ENCODE data around the gene GNA14. TPM values are rescaled to one million over a fixed set of nuclear protein-coding genes. Genes with fewer than 3 reads are reported as not detected.
A peak's percentile ranks its signal among the peaks of the same experiment; 100 is the strongest.
"Not testable (repeated sequence)": the region's sequence is repeated elsewhere in the genome, so short reads cannot be mapped to it uniquely, and the experiment has no call there.

Gene GNA14
- total RNA-seq, 2 experiments from 2014 or later, result not detected

DNA sequence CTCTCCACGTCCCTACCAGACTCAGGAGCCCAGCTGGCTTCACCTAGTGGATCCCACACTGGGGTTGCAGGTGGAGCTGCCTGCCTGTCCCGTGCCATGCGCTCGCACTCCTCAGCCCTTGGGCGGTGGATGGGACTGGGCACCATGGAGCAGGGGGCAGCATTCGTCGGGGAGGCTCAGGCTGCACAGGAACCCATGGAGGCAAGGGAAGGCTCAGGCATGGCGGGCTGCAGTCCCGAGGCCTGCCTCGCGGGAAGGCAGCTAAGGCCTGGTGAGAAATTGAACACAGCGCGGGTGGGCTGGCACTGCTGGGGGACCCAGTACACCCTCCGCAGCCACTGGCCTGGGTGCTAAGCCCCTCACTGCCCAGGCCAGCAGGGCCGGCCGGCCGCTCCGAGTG is 157.8 kb downstream of the GNA14 start:
- CTCF ChIA-PET, result interaction anchor here (1.3 to 6.2 kb wide), 6 partner anchors 11 to 261 kb away, joined by 5 to 137 read pairs (median 26); no protein-coding TSS in a partner anchor
- H3K4me3 Mint-ChIP-seq; H3K27ac Mint-ChIP-seq; ATAC-seq; POLR2A ChIA-PET; H3K36me3 Mint-ChIP-seq (ENCODE audit: low read depth); H3K9me3 Mint-ChIP-seq (ENCODE audit: insufficient read depth); H3K27me3 Mint-ChIP-seq (ENCODE audit: low read depth); DNase-seq: not testable (repeated sequence)
- peaks cover 18% of the 10 kb centered on the region for H3K4me1 Mint-ChIP-seq (ENCODE audit: low read depth)

DNA sequence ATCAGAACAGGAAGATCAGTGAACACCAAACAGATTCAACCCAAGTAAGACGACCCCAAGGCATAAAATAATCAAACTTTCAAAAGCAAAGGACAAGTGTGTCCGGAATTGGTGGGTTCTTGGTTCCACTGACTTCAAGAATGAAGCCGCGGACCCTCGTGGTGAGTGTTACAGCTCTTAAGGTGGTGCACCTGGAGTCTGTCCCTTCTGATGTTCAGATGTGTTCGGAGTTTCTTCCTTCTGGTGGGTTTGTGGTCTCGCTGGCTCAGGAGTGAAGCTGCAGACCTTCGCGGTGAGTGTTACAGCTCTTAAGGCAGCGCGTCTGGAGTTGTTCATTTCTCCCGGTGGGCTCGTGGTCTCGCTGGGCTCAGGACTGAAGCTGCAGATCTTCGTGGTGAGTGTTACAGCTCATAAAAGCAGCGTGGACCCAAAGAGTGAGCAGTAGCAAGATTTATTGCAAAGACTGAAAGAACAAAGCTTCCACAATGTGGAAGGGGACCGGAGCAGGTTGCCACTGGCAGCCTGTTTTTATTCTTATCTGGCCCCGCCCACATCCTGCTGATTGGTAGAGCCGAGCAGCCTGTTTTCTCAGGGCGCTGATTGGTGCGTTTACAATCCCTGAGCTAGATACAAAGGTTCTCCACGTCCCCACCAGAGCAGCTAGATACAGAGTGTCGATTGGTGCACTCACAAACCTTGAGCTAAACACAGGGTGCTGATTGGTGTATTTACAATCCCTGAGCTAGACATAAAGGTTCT is 158.5 kb downstream of the GNA14 start:
- CTCF ChIA-PET, result interaction anchor here (0.8 to 6.2 kb wide), 11 partner anchors 12 to 607 kb away, joined by 3 to 137 read pairs (median 11); partner anchors contain the start of gene VPS13A
- not testable (repeated sequence) for H3K27me3 Mint-ChIP-seq (ENCODE audit: low read depth); H3K36me3 Mint-ChIP-seq (ENCODE audit: low read depth); H3K9me3 Mint-ChIP-seq (ENCODE audit: insufficient read depth)
- H3K27ac Mint-ChIP-seq, result peak overlapping the region; percentile 73
- peaks cover 18% of the 10 kb centered on the region for H3K4me1 Mint-ChIP-seq (ENCODE audit: low read depth)
- POLR2A ChIA-PET, result interaction anchor here (1.4 to 1.8 kb wide), 2 partner anchors 13 to 36 kb away, joined by 3 read pairs; no protein-coding TSS in a partner anchor
- peak overlapping the region; percentile 72 for H3K4me3 Mint-ChIP-seq
- peak; percentile 42 for DNase-seq
- ATAC-seq, result peak; percentile 49

GRCh38 chr9:77488439-77489126 is 159.5 kb downstream of the GNA14 start:
- ATAC-seq (peak; percentile 64), DNase-seq (no peak)
- Mint-ChIP-seq H3K4me3 (peak overlapping the region; percentile 72), H3K4me1 (ENCODE audit: low read depth) (peaks cover 18% of the 10 kb centered on the region), H3K36me3 (ENCODE audit: low read depth) (peaks cover 2% of the 10 kb centered on the region), H3K27ac (peak overlapping the region; percentile 73), H3K27me3 (ENCODE audit: low read depth) (peaks cover 3% of the 10 kb centered on the region), H3K9me3 (ENCODE audit: insufficient read depth) (peaks cover 6% of the 10 kb centered on the region)
- ChIA-PET CTCF (interaction anchor here (0.7 to 6.2 kb wide), 15 partner anchors 9 to 608 kb away, joined by 3 to 137 read pairs (median 6); partner anchors contain the start of gene VPS13A), POLR2A (interaction anchor here (1.4 to 1.8 kb wide), 2 partner anchors 12 to 35 kb away, joined by 3 read pairs; no protein-coding TSS in a partner anchor)

GRCh38 chr9:77486968-77487367 is 161.2 kb downstream of the GNA14 start:
- DNase-seq (no peak), ATAC-seq (no peak)
- H3K4me3 Mint-ChIP-seq, result no peak overlapping the region
- H3K36me3 Mint-ChIP-seq (ENCODE audit: low read depth), result peaks cover 2% of the 10 kb centered on the region
- peaks cover 18% of the 10 kb centered on the region for H3K4me1 Mint-ChIP-seq (ENCODE audit: low read depth)
- peaks cover 6% of the 10 kb centered on the region for H3K9me3 Mint-ChIP-seq (ENCODE audit: insufficient read depth)
- CTCF ChIA-PET, result interaction anchor here (0.6 to 6.2 kb wide), 14 partner anchors 10 to 354 kb away, joined by 3 to 137 read pairs (median 6); no protein-coding TSS in a partner anchor
- peaks cover 5% of the 10 kb centered on the region for H3K27me3 Mint-ChIP-seq (ENCODE audit: low read depth)
- POLR2A ChIA-PET, result no interaction called here
- no peak overlapping the region for H3K27ac Mint-ChIP-seq

GRCh38 chr9:77486463-77486862 is 161.7 kb downstream of the GNA14 start:
- ATAC-seq (no peak), DNase-seq (no peak)
- Mint-ChIP-seq H3K27me3 (ENCODE audit: low read depth) (peaks cover 5% of the 10 kb centered on the region), H3K4me3 (no peak overlapping the region), H3K4me1 (ENCODE audit: low read depth) (peaks cover 18% of the 10 kb centered on the region), H3K36me3 (ENCODE audit: low read depth) (peaks cover 2% of the 10 kb centered on the region), H3K9me3 (ENCODE audit: insufficient read depth) (peaks cover 6% of the 10 kb centered on the region), H3K27ac (no peak overlapping the region)
- ChIA-PET POLR2A (interaction anchor here (1.6 kb wide), 1 partner anchor 11 kb away, joined by 3 read pairs; no protein-coding TSS in a partner anchor), CTCF (interaction anchor here (1.3 to 6.2 kb wide), 7 partner anchors 10 to 355 kb away, joined by 3 to 137 read pairs (median 33); no protein-coding TSS in a partner anchor)

DNA sequence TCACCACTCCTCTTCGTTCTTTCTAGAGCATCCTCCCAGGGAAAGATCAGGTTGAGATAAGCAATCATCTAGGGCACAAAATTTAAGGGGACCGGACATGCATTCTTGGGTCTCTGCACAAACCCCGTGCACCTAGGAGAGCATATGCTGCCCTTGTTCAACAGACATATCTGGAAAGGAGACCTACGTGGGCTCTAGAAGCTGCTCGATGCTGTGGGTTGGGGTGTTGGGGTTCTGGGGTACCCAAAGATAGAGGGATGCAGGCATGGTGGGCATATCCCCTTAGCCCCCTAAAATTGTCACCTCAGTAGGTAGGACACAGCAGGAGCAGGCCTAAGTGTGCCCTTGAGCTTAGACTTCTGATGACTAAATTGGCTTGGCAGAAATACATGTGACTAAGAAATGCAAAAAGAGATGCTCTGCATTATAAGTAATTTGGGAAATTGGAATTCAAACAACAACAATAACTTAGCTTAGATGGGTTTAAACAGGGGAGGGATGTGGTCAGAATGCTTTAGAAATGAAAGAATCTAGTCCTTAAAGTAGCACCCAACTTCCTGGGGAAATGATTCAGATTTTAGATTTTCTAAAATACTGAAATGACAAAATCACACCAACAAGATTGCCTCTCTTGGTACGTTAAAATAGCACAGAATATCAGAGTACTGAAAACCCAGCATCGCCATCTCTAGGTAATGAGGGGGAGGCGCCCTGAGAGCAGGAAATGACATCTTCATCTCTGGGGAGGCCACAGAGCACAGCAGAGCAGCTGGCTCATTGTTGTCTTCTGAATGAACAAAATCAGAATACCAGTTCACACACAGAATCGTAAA is 172.3 kb downstream of the GNA14 start:
- POLR2A ChIA-PET, result interaction anchor here (0.5 to 1.4 kb wide), 4 partner anchors 10 to 23 kb away, joined by 3 to 5 read pairs (median 3); no protein-coding TSS in a partner anchor
- Mint-ChIP-seq H3K27ac (peak overlapping the region; percentile 96), H3K4me1 (ENCODE audit: low read depth) (peaks cover 42% of the 10 kb centered on the region), H3K27me3 (ENCODE audit: low read depth) (no peaks in the 10 kb centered on the region), H3K4me3 (peak overlapping the region; percentile 53), H3K36me3 (ENCODE audit: low read depth) (peaks cover 12% of the 10 kb centered on the region), H3K9me3 (ENCODE audit: insufficient read depth) (peaks cover 12% of the 10 kb centered on the region)
- CTCF ChIA-PET, result interaction anchor here (1.3 to 3.6 kb wide), 5 partner anchors 9 to 42 kb away, joined by 4 to 54 read pairs (median 8); no protein-coding TSS in a partner anchor
- DNase-seq, result peak; percentile 79
- peak; percentile 99 for ATAC-seq

DNA sequence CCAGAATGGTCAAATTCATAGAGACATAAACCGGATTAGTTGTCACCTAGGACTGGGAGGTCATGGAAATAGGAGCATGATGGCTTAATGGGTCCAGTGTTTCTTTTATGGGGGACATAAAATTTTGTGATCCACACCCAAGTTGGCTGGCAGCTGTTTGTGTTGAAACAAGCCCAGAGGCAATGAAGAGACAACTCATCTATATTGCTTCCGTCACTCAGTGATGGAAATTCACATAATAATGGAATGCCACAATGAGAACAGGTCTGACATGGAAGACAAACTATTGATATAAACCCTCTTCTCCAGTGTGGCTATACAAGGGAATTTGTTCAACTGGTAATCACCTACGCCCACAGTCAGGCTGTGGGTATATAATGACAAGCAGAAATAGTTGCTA is 173.2 kb downstream of the GNA14 start:
- Mint-ChIP-seq H3K4me1 (ENCODE audit: low read depth) (peaks cover 42% of the 10 kb centered on the region), H3K4me3 (no peak overlapping the region), H3K27ac (peak overlapping the region; percentile 96), H3K9me3 (ENCODE audit: insufficient read depth) (peaks cover 12% of the 10 kb centered on the region), H3K36me3 (ENCODE audit: low read depth) (peaks cover 12% of the 10 kb centered on the region), H3K27me3 (ENCODE audit: low read depth) (no peaks in the 10 kb centered on the region)
- no peak for ATAC-seq
- DNase-seq, result no peak
- ChIA-PET CTCF (interaction anchor here (1.3 to 3.6 kb wide), 2 partner anchors 17 to 21 kb away, joined by 8 to 54 read pairs; no protein-coding TSS in a partner anchor), POLR2A (no interaction called here)

DNA sequence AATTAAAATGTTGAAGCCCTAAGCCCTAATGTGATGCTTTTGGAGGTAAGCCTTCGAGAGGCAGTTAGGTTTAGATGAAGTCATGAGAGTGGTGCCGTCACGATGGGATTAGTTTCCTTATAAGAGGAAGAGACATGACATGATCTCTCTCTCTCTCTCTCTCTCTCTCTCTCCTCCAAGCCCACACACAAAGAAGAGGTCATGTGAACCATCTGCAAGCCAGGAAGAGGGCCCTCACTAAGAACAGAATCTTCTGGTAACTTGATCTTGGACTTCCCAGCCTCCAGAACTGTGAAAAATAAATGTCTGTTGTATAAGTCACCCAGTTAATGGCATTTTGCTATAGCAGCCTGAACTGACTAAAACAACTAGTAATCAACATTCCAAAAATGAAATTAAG is 175.5 kb downstream of the GNA14 start:
- no peak overlapping the region for H3K27ac Mint-ChIP-seq
- ATAC-seq, result no peak
- CTCF ChIA-PET, result interaction anchor here (0.9 to 1.5 kb wide), 4 partner anchors 15 to 19 kb away, joined by 3 to 7 read pairs (median 4); no protein-coding TSS in a partner anchor

DNA sequence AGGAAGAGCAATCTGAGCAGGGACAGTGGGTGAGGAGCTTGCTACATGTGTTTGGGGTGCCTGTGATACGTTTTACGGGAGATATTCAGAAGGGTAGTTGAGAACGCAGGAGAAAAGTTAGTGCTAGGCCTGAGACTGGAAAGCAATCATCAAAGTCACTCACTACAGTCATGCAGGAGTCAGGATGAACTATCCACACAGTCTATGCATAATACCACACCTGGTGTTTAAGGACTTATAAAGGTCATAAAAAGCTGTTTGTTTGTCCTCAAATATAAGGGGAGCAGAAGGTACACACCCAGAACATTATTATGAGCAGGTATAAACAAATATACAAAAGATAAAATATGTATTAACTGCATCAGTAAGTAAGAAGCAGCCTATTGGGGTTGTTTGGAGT is 176.6 kb downstream of the GNA14 start:
- H3K27ac Mint-ChIP-seq, result no peak overlapping the region
- H3K36me3 Mint-ChIP-seq (ENCODE audit: low read depth), result peaks cover 8% of the 10 kb centered on the region
- no peak for DNase-seq
- peaks cover 30% of the 10 kb centered on the region for H3K4me1 Mint-ChIP-seq (ENCODE audit: low read depth)
- ATAC-seq, result no peak
- no peak overlapping the region for H3K4me3 Mint-ChIP-seq
- ChIA-PET CTCF (interaction anchor here (1.4 to 1.5 kb wide), 2 partner anchors 15 to 17 kb away, joined by 7 read pairs; no protein-coding TSS in a partner anchor), POLR2A (no interaction called here)
- H3K27me3 Mint-ChIP-seq (ENCODE audit: low read depth), result peaks cover 1% of the 10 kb centered on the region
- H3K9me3 Mint-ChIP-seq (ENCODE audit: insufficient read depth), result peaks cover 7% of the 10 kb centered on the region

More for the DNA sequence above, 175.5 kb downstream of the GNA14 start:
- no peaks in the 10 kb centered on the region for H3K27me3 Mint-ChIP-seq (ENCODE audit: low read depth)
- POLR2A ChIA-PET, result no interaction called here
- peaks cover 9% of the 10 kb centered on the region for H3K9me3 Mint-ChIP-seq (ENCODE audit: insufficient read depth)
- H3K4me1 Mint-ChIP-seq (ENCODE audit: low read depth), result peaks cover 39% of the 10 kb centered on the region
- peaks cover 10% of the 10 kb centered on the region for H3K36me3 Mint-ChIP-seq (ENCODE audit: low read depth)
- H3K4me3 Mint-ChIP-seq, result no peak overlapping the region
- DNase-seq, result no peak

DNA sequence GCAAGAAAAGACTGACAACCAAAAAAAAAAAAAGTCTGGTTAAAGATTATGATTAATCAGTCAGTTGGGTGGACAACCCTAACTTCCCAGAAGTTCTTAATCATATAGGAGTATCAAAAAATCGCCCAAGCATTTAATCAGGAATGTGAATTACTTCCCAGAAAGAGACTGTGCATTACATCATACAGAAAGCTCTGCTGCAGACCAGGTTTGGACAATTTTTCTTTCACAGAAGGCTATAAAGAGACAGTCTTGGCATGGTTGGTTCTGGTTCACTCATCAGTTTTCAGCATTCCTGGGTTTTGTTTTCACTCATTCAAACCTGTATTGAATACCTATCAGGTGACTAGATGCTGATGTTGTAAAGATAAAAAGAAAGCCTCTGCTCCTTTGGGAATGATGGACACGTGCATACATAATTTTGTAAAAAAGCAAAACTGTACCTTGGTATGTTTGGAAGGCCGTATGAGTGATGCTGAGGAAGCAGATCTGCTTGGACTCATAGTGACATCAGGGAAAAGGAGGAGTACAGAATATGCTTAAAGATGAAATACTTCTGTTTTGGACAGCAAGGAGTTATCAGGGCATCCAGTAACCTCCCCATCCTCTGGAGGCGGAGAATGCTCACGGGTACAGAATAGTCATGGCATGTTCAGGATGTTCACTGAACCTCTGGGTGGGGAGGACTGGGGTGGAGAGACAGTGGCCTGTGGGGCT is 178.4 kb downstream of the GNA14 start:
- H3K9me3 Mint-ChIP-seq (ENCODE audit: insufficient read depth), result peaks cover 7% of the 10 kb centered on the region
- no peak for ATAC-seq
- POLR2A ChIA-PET, result no interaction called here

More for the DNA sequence above, 178.4 kb downstream of the GNA14 start:
- H3K4me3 Mint-ChIP-seq, result no peak overlapping the region
- DNase-seq, result no peak
- H3K4me1 Mint-ChIP-seq (ENCODE audit: low read depth), result peaks cover 13% of the 10 kb centered on the region
- peaks cover 5% of the 10 kb centered on the region for H3K36me3 Mint-ChIP-seq (ENCODE audit: low read depth)
- H3K27ac Mint-ChIP-seq, result no peak overlapping the region
- peaks cover 3% of the 10 kb centered on the region for H3K27me3 Mint-ChIP-seq (ENCODE audit: low read depth)
- CTCF ChIA-PET, result interaction anchor here (1.0 kb wide), 1 partner anchor 13 kb away, joined by 5 read pairs; no protein-coding TSS in a partner anchor
